Astrocyte of the spinal cord (primary cell): ENCODE results near the gene SCN8A.
"Not testable (repeated sequence)": the region's sequence is repeated elsewhere in the genome, so short reads cannot be mapped to it uniquely, and the experiment has no call there.

Experiments used
- DNase-seq: peaks from one replicate; pipeline ENCODE4 v3.0.0; 2011; ENCODE audit warnings: low read depth, low spot score
- H3K4me3 ChIP-seq: 2 replicates; pipeline ENCODE4 v1.5.1; 2011; ENCODE audit warnings: low read depth, mild to moderate bottlenecking, low read length, moderate library complexity
- CTCF ChIP-seq: IDR thresholded peaks from 2 replicates; pipeline ENCODE4 v1.5.1; 2012; ENCODE audit warnings: low read depth, mild to moderate bottlenecking, low read length, inconsistent platforms
- in situ Hi-C: cut with HindIII; loops from 2 replicates; pipeline ENCODE4 v1.10.0; 2017; ENCODE audit warnings: low sequenced_read_pairs

The SCN8A gene

GRCh38 chr12:51593539-51593938 is 2.5 kb downstream of the SCN8A start:
- DNase-seq = peak; percentile 60
- no peak overlapping the region for H3K4me3 ChIP-seq
- in situ Hi-C loops = no loop called here

GRCh38 chr12:51598156-51598555 is 7.1 kb downstream of the SCN8A start:
- no peak for DNase-seq
- in situ Hi-C loops = no loop called here
- TF ChIP-seq CTCF = no peak

More at GRCh38 chr12:51593539-51593938, 2.5 kb downstream of the SCN8A start:
- no peak for TF ChIP-seq CTCF

GRCh38 chr12:51600721-51601120 is 9.7 kb downstream of the SCN8A start:
- DNase-seq = no peak
- no peak for TF ChIP-seq CTCF
- in situ Hi-C loops = no loop called here
- no peak overlapping the region for H3K4me3 ChIP-seq

More at GRCh38 chr12:51598156-51598555, 7.1 kb downstream of the SCN8A start:
- H3K4me3 ChIP-seq = no peak overlapping the region

- H3K4me3 ChIP-seq = no peak overlapping the region
- no peak for DNase-seq
- in situ Hi-C loops = no loop called here
- no peak for TF ChIP-seq CTCF
Observed at GRCh38 chr12:51601241-51601640, 10.2 kb downstream of the SCN8A start.

- DNase-seq, H3K4me3 ChIP-seq, in situ Hi-C loops: not testable (repeated sequence)
Observed at GRCh38 chr12:51605896-51606295, 14.9 kb downstream of the SCN8A start.

GRCh38 chr12:51607197-51607596 is 16.2 kb downstream of the SCN8A start:
- DNase-seq, H3K4me3 ChIP-seq, in situ Hi-C loops: not testable (repeated sequence)

- no peak for DNase-seq
- TF ChIP-seq CTCF = no peak
- H3K4me3 ChIP-seq = no peak overlapping the region
- in situ Hi-C loops = no loop called here
Observed at GRCh38 chr12:51620448-51620847, 29.4 kb downstream of the SCN8A start.
